HepG2 (cell line): ENCODE measurements around the gene CYB5R2.

Experiments used
- SMARCC2 ChIP-seq: fragments of 450-650 bp; IDR thresholded peaks from 2 replicates; pipeline ENCODE4 v1.6.1; 2017; ENCODE audit warnings: antibody characterized with exemption, mild to moderate bottlenecking
- TF ChIP-seq, protein P1 (sequence below): sonication (generic); formaldehyde crosslinking; IDR thresholded peaks from 2 replicates; pipeline ENCODE4 v1.5.0; 2020; ENCODE audit warnings: missing genetic modification reagents

DNA sequence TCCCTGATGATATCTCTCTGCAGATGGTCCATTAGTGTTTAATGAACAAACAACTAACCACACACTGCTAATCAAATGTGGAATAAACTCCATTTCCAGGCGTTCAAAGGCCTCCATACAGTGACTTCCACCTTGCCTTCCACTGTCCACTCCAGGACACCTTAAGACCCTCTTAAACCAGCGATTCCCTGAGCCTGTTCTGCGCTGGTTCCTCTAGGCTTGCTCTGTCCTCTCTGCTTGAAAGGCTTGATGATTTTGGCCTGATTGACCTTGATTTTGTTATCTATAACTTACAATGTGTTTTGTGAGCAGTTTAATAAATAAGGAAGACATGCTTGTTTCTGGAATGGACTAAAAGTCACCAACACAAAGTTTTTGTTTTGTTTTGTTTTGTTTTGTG lies 20.9 kb upstream of the CYB5R2 start:
- TF ChIP-seq, protein P1, sequence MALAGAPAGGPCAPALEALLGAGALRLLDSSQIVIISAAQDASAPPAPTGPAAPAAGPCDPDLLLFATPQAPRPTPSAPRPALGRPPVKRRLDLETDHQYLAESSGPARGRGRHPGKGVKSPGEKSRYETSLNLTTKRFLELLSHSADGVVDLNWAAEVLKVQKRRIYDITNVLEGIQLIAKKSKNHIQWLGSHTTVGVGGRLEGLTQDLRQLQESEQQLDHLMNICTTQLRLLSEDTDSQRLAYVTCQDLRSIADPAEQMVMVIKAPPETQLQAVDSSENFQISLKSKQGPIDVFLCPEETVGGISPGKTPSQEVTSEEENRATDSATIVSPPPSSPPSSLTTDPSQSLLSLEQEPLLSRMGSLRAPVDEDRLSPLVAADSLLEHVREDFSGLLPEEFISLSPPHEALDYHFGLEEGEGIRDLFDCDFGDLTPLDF (CRISPR knock-in tag) = no peak
- no peak for TF ChIP-seq SMARCC2
